SKM-1 (cell line): Measurements from ENCODE around the gene SCAF1.

Experiments
- DNase-seq: peaks from one replicate; lab custom pipeline; 2025; ENCODE audit not compliant: unreplicated experiment; lab: John Stamatoyannopoulos, UW

Gene SCAF1

DNA sequence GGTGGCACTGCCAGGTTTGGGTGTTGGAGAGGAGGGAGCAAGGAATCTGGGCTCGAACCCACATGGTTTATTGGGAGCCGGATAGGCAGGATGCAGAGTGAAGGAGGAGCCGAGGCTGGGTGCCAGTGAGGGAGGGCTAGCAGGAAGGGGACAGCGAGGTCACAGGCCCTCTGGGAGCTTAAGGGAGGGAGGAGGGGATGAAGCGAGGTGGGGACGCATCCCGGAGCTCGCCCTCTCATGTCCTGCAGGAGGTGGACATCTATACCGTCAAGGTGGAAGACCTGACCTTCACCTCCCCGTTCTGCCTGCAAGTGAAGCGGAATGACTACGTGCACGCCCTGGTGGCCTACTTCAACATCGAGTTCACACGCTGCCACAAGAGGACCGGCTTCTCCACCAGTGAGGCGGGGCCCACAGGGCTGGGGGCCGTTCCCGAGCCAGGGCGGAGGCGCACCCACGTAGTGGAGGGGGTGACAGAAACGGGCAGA lies 43.9 kb downstream of the SCAF1 start:
- DNase-seq, result no peak

DNA sequence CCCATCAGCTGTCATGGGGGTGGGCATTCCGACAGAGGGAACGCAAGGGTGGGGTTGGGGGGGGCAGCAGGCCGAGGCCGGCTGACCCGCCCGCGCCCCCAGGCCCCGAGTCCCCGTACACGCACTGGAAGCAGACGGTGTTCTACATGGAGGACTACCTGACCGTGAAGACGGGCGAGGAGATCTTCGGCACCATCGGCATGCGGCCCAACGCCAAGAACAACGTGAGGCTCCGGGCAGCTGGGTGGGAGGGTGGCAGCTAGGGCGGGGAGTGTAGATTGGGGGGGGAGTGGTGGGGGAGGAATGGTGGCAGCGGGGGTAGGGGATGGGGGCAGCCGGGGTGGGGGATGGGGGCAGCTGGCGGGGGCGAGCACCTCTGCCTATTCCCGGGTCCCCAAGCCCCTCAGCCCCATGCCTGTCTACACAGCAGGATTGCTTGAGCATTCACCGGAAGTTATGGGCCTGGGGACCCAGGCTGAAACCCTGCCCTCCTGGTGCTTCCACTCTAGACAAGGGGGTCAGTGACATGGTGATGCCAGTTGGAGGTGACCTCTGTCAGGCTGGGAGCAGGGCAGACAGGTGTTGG lies 44.6 kb downstream of the SCAF1 start:
- no peak for DNase-seq

DNA sequence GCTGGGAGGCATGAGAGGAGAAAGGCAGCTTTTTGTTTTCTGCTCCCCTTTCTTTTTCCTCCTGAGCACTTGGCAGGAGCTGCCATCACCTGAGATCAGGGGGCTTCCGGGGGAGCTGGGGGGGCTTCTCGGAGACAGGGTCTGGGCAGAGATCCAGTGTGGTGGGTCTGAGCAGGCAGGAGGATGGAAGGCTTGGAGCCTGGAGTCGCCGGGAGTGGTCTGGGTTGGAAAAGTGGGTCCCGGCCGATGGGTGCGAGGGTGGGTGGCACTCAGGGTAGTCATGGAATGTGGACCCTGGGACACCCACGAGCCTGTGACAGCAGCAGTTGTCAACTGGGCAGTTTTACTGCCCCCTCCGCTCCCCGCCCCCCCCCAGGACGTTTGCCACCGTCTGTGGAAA lies 45.1 kb downstream of the SCAF1 start:
- no peak for DNase-seq

DNA sequence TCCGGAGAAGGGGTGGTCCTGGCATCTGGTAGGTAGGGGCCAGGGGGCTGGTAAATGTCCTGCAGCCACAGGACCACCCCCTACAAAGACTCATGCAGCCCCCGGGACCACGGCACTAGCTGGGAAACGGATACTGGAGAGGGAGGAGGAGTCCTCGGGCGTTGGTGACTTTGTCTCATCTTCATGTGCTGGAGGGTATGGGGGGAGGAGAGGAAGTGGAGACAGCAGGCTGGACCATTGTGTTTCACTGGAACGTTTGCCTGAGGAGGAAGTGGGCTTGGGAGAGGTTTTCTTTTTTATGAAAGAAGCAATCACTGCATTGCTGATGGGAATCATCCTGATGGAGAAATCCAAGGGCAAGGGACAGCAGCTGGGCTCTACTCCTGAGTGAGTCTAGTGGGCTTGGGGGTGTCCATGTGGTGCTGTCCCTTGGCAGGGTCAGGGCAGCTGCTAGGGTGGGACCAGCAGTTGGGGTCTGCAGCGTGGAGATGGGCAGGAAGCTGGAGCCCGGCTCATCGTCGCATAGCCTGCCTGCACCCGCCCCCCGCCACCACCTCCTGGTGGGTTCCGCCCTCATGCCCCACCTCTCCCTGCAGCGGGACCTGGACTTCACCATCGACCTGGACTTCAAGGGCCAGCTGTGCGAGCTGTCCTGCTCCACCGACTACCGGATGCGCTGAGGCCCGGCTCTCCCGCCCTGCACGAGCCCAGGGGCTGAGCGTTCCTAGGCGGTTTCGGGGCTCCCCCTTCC lies 45.7 kb downstream of the SCAF1 start:
- no peak for DNase-seq

DNA sequence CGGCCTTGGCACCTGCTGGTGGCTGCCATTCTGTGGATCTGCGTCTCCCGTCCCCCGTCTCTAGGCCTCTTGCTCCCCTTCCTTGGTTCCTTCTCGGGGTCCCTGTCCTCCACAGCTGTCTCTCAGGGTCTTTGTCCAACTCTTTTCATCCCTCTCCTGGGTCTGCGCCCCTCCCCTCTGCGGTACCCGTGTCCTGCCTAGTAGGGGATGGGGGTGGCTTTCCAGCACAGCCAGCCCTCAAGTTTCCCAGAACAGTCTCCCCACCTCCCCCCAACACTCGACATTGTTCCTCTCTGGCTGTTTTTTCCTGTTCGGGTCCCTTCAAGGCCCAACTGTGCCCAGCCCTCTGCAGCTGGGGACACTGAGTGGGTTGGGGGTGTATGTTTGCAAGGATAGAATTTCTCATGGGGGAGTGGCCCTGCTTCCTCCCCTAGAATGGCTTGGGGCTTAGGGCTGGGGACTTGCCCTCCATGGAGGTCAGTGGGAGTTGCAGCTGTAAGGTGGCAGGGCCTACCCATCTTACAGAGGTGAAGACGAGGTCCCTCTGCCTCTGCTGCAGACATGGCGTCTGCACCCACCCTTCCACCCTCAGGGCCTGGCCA lies 46.6 kb downstream of the SCAF1 start:
- no peak for DNase-seq

DNA sequence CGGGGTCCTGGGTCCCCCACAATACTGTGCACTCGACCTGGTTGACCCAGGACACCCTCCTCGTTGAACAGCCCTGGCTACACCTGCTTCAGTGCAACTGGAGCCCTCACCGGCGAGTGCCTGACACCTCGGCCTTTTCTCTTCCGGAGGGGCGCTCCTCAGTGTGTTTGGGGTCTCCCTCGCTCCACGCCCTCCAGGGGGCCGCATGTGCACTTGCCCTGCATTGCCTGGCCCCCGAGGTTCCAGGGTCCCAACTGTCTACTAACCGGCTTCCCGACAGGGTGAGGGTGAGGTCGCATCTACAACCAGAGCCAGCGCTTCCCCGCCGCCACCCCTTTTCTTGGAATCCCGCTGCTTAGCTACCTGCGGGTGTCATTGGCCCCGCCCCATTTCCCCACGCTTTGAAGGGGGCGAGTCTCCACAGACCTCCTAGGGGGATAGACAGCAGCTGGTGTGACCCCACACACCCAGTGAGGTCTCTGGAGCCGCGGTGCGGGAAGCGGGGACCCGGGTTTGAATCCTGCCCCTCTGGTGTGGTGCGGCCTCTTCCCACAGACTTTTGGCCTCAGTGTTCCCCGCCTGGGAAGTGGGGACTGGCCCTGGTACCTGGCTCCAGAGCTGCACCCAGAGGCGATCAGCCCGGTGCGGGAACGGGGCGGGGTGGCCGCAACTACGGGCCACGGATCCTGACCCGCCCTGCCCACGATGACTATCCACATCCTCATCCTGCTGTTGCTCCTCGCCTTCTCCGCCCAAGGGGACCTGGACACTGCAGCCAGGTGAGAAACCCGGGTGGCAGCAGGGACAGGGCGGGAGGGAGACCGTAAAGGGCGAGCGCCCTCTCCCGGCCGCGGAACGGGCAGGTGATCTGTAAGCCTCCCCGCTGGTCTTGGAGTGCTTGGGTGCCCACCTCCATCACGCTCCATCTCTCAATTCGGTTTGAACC lies 47.4 kb downstream of the SCAF1 start, which contains the start of gene ADM5:
Gene ADM5 (plus strand): TSS at position 462 of the 946 bp plus-strand sequence. CDS start 244 bp downstream, at position 706.
- no peak for DNase-seq

DNA sequence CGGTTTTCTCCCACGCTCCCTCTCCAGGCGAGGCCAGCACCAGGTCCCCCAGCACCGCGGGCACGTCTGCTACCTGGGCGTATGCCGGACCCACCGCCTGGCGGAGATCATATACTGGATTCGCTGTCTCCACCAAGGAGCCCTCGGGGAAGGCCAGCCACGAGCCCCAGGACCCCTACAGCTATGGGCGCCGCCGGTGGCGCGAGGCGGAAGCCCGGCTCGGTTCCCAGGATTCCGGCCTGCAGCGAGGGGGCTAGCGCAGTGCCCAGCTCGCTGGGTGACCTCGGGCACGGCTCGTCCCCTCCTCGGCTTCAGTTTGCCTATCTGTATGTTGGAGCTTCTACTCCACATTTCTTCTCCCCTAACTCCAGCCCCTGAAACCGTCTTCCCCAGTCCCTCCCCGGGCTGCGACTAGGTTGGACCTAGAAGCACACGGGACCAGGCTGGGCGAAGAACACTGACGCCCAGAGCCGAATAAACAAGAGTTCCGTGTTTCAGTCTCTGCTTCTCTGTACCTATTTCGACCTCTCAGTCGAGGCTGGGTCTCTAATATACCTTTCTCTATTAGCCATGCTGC lies 48.2 kb downstream of the SCAF1 start:
- no peak for DNase-seq

DNA sequence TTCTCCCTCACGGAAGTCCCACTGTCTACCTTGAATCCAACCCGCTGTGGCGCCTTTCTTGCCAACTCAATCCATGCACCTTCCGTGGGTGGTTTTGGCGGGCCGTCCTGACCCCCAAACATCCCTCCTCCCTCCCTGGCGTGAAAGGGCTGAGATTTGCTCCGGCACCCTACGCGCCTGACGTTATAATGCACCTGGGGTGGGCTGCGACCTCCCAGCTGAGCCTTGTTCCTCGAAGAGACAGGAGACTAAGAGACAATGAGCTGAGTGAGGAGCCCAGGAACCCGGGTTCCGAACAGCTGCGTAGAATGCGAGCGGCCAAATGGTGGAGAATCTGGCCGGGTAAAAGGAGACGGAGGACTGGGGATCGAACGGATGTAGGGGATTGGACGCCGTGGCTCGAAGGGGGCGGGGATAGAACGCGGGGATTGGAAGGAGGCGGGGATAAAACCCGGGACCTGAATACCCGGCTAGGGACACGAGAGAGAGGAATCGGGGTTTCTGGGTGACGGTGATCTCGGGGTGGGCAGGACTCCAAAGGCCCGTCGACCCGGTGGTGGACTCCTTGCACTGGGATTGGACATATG lies 48.7 kb downstream of the SCAF1 start, which contains the start of gene CPT1C:
Gene CPT1C (plus strand): TSS at position 461 of the 587 bp plus-strand sequence. CDS start 1,137 bp downstream, outside the sequence.
- no peak for DNase-seq

DNA sequence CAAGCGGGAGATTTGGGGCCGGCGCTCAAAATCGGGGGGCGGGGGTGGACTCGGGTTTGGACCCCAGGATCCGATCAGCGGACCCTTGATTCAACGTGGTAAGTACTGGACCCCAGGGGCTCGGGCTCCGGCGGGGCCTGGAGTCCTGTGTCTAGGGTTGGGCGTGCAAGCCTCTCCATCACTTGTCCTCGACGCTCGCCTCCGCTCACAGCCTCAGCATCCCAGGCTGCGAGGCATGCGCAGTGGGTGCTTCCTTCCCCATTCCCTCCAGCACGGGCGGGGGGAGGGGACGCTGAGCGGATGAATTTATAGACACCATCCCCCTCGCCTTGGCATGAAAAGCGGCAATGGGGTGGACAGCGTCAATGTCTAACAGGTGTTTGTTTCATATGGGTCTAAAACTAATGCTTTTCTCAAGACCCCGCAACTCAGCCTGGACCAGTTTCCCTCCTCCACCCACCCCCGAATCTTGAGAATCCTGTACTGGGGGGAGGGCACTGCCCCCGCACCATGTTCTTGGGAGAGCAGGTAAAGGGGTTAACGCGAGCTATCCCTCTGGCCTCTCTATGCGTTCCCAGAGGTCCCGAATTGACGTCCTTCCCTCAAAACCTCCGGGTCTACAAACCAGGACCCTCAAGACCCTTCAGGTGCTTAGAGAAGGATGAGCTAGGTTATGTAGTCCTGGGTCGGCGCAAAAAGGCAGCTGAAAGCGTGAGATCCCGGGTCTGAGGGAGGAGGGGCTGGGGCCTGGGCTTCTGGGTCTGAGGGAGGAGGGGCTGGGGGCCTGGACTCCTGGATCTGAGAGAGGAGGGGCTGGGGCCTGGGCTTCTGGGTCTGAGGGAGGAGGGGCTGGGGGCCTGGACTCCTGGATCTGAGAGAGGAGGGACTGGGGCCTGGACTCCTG lies 49.5 kb downstream of the SCAF1 start:
- no peak for DNase-seq

DNA sequence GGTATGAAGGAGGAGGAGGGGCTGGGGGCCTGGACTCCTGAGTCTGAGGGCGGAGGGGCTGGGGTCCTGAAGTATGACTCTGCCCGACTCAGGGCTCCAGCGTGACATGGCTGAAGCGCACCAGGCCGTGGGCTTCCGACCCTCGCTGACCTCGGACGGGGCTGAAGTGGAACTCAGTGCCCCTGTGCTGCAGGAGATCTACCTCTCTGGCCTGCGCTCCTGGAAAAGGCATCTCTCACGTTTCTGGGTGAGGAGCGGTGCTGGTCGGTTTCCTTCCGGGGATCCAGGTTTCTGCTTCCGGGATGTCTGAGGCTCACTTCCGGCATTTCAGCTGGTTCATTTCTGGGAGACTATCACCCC lies 50.1 kb downstream of the SCAF1 start:
- DNase-seq, result no peak

DNA sequence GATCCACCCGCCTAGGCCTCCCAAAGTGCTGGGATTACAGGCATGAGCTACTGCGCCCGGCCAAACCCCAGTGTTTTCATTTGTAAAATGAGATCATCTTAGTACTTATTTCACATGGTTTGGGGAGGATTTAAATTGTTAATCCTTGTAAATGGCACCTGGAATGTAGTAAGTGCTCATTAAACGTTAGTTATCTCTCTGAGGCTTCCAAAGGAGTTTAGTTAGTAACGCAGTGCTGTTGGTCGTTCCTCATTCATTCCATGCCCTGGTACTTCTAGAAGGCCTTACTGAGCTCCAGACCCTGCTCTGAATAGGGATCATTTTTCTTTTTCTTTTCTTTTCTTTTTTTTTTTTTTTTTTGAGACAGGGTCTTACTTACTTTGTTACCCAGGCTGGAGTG lies 54.1 kb downstream of the SCAF1 start:
- DNase-seq, result no peak

DNA sequence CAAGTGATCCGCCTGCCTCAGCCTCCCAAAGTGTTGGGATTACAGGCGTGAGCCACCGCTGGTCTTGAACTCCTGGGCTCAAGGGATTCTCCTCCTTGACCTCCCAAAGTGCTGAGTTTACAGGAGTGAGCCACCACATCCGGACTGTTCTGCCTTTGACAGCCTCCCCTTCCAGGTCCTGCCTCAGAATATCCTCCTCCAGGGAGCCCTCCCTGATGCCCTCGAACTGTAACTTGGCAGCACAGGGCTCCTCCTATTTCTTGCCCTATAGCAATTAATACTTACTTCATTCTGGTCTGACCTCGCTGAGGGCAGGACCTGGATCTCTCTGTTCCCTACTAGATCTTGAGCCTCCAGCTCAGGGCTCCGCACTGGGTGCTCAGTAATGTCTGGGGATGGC lies 54.9 kb downstream of the SCAF1 start:
- no peak for DNase-seq

DNA sequence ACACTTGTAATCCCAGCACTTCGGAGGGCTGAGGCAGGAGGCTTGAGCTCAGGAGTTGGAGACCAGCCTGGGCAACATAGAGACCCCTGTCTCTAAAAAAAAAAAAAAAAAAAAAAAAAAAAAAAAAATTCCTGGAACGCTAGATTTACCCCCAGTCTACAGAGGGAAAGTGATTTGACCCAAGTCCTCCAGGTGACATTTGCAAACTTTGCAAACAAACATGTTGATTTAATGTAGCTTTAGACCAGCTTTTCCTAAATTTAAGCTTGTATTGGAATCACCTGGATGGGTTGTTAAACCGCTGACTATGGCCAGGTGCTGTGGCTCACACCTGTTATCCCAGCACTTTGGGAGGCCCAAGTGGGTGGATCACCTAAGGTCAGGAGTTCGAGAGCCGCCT lies 57.4 kb downstream of the SCAF1 start:
- DNase-seq, result no peak

DNA sequence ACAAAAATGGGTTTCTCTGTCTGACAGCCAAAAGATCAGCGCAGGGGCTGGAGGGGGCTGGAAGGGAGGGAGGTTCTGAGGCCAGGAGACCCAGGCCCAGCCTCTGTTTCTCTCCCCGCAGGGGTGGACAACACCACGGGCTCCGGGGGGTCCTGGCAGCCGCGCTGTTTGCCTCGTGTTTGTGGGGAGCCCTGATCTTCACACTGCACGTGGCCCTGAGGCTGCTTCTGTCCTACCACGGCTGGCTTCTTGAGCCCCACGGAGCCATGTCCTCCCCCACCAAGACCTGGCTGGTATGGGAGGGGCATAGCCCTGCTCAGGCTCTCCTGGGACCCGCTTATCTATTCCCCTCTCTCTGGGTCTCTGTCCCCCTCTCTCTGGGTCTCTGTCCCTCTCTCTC lies 58.6 kb downstream of the SCAF1 start:
- DNase-seq, result no peak

DNA sequence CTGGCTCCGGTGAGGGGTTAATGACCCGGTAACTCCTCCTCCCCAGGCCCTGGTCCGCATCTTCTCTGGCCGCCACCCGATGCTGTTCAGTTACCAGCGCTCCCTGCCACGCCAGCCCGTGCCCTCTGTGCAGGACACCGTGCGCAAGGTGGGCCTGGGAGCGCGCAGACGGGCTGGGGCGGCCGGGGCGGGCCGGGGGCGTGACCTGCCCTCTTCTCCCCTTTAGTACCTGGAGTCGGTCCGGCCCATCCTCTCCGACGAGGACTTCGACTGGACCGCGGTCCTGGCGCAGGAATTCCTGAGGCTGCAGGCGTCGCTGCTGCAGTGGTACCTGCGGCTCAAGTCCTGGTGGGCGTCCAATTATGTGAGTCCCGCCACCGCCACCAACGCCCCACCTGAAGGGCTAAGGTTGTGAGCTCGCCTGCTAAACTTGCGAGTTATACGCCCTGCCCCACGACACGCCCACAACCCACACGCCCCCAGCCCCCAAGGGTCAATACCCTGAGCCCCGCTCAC lies 59.3 kb downstream of the SCAF1 start:
- DNase-seq, result no peak

DNA sequence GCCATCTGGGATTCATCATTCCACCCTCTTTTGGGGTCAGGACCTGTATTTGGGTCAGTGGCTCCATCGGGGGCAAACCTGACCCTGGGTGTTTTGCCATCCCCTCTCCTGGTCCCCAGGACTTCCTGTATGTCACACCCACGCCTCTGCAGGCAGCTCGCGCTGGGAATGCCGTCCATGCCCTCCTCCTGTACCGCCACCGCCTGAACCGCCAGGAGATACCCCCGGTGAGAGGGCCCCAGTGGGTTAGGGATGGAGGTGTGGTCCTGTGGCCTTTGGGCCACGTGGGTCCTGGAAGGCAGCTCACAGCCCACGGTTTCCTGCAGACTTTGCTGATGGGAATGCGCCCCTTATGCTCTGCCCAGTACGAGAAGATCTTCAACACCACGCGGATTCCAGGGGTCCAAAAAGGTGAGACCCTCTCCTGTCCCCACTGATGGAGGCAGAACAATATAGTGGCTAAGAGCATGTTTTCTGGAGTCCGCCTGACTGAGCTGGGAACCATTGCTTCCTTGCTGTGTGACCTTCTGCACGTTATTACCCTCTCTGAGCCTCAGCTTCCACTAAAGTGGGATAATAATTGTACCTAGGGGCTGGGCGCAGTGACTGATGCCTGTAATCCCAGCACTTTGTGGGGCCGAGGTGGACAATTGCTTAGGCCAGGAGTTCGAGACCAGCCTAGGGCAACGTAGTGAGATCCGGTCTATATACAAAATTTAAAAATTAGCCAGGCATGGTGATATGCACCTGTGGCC lies 63.1 kb downstream of the SCAF1 start:
- no peak for DNase-seq

DNA sequence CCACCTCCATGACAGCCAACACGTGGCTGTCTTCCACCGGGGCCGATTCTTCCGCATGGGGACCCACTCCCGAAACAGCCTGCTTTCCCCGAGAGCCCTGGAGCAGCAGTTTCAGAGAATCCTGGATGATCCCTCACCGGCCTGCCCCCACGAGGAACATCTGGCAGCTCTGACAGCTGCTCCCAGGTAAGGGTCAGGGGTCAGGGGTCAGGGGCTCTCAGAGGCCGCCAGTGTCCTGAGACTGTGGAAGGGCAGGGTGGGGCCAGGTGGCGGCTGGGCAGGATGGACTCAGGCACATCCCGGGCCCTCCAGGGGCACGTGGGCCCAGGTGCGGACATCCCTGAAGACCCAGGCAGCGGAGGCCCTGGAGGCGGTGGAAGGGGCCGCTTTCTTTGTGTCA lies 63.9 kb downstream of the SCAF1 start:
- DNase-seq, result no peak
